K562 (cell line): ENCODE data around the gene SCYL1. TPM values are rescaled to one million over a fixed set of nuclear protein-coding genes. Genes with fewer than 3 reads are reported as not detected.
A peak's percentile ranks its signal among the peaks of the same experiment; 100 is the strongest.

Source experiments
- E2F1 ChIP-seq: sonication (generic); formaldehyde crosslinking; IDR thresholded peaks from 2 replicates; pipeline ENCODE4 v1.8.1; 2023; ENCODE audit warnings: mild to moderate bottlenecking, missing genetic modification reagents, moderate library complexity
- ETS2 ChIP-seq: IDR thresholded peaks from 2 replicates; pipeline ENCODE4 v1.6.1; 2016; ENCODE audit warnings: borderline replicate concordance, missing genetic modification characterization, mild to moderate bottlenecking, moderate library complexity, missing compliant biosample characterization; ENCODE audit not compliant: poor library complexity, severe bottlenecking
- FOXM1 ChIP-seq, 2 experiments: fragments of 450-650 bp in 1 of 2; sonication (generic) in 1 of 2; formaldehyde crosslinking in 1 of 2; IDR thresholded peaks; 2 replicates each; pipeline versions ENCODE4 v1.6.1 to v1.9.0; 2017 to 2022; ENCODE audit warnings: low read depth in 2 of 2, mild to moderate bottlenecking in 2 of 2, missing genetic modification reagents in 1 of 2, moderate library complexity in 1 of 2
- HNRNPK ChIP-seq: fragments of 200-400 bp; formaldehyde crosslinking; IDR thresholded peaks from one replicate; pipeline ENCODE4 v1.6.1; 2018; ENCODE audit warnings: mild to moderate bottlenecking, low read depth, low read length; ENCODE audit not compliant: poor library complexity, severe bottlenecking
- JUNB ChIP-seq: fragments of 450-650 bp; formaldehyde crosslinking; conservative IDR thresholded peaks from 2 replicates; pipeline ENCODE4 v1.4.0; 2020; ENCODE audit warnings: mild to moderate bottlenecking
- KDM4B ChIP-seq, 2 experiments: fragments of 450-650 bp in 1 of 2; sonication (generic) in 1 of 2; IDR thresholded peaks; 2 replicates each; pipeline ENCODE4 v1.6.1; 2016 to 2017; ENCODE audit warnings: borderline replicate concordance in 2 of 2, antibody characterized with exemption in 1 of 2, low read depth in 1 of 2, mild to moderate bottlenecking in 1 of 2
- KDM5B ChIP-seq: fragments of 200-600 bp; sonication (generic); IDR thresholded peaks from 2 replicates; pipeline ENCODE4 v1.6.1; 2012; ENCODE audit warnings: low read depth, mild to moderate bottlenecking, moderate library complexity, low read length, control low read depth, inconsistent platforms; ENCODE audit not compliant: insufficient replicate concordance
- MAZ ChIP-seq, 2 experiments: fragments of 450-650 bp in 1 of 2; sonication (generic) in 1 of 2; formaldehyde crosslinking; IDR thresholded peaks in 1 of 2; conservative IDR thresholded peaks in 1 of 2; 2 replicates each; pipeline versions ENCODE4 v1.4.0 to v1.5.0; 2020; ENCODE audit warnings: mild to moderate bottlenecking in 1 of 2, missing genetic modification reagents in 1 of 2
- POLR2G ChIP-seq: fragments of 200-400 bp; formaldehyde crosslinking; IDR thresholded peaks from 2 replicates; pipeline ENCODE4 v1.6.1; 2017; ENCODE audit warnings: low read depth, mild to moderate bottlenecking, antibody characterized with exemption, low read length, moderate library complexity
- POLR2H ChIP-seq: IDR thresholded peaks from 2 replicates; pipeline ENCODE4 v1.6.1; 2016; ENCODE audit warnings: missing genetic modification characterization, low read depth, mild to moderate bottlenecking, control low read depth, missing compliant biosample characterization, moderate library complexity
- PRMT5 ChIP-seq: sonication (generic); formaldehyde crosslinking; IDR thresholded peaks from 2 replicates; pipeline ENCODE4 v1.5.0; 2020; ENCODE audit warnings: missing genetic modification reagents
- RAD21 ChIP-seq, 2 experiments: fragments of 250-450 bp in 1 of 2; fragments of 450-650 bp in 1 of 2; sonication (Bioruptor Pico) in 1 of 2; formaldehyde crosslinking in 1 of 2; IDR thresholded peaks in 1 of 2; conservative IDR thresholded peaks in 1 of 2; 2 replicates each; pipeline versions ENCODE4 v1.4.0 to v1.8.0; 2020 to 2022; ENCODE audit warnings: mild to moderate bottlenecking in 2 of 2, moderate library complexity in 1 of 2
- RBBP5 ChIP-seq: fragments of 200-600 bp; sonication (generic); IDR thresholded peaks from 2 replicates; pipeline ENCODE4 v1.6.1; 2012; ENCODE audit warnings: borderline replicate concordance, mild to moderate bottlenecking, low read length, control low read depth, inconsistent platforms; ENCODE audit not compliant: insufficient read depth, poor library complexity, severe bottlenecking
- RFX5 ChIP-seq: IDR thresholded peaks from 2 replicates; pipeline ENCODE4 v1.6.1; 2011; ENCODE audit warnings: low read depth, mild to moderate bottlenecking, improper control_type of control experiment, low read length
- SIN3B ChIP-seq: fragments of 450-650 bp; IDR thresholded peaks from 2 replicates; pipeline ENCODE4 v1.6.1; 2017; ENCODE audit warnings: low read depth, mild to moderate bottlenecking, moderate library complexity
- SP1 ChIP-seq: sonication (generic); formaldehyde crosslinking; IDR thresholded peaks from 2 replicates; pipeline ENCODE4 v1.8.1; 2022; ENCODE audit warnings: mild to moderate bottlenecking, missing genetic modification reagents
- TGIF2 ChIP-seq: sonication (generic); formaldehyde crosslinking; IDR thresholded peaks from 2 replicates; pipeline ENCODE4 v1.8.1; 2022; ENCODE audit warnings: mild to moderate bottlenecking, missing genetic modification reagents, moderate library complexity
- ZNF75A ChIP-seq: fragments of 450-650 bp; formaldehyde crosslinking; IDR thresholded peaks from 2 replicates; pipeline ENCODE4 v1.4.0; 2020; ENCODE audit warnings: mild to moderate bottlenecking
- polyA plus RNA-seq, 8 experiments: library from polyadenylated mRNA; depleted of rRNA in 4 of 8; stranded (reverse) in 5 of 8; unstranded in 3 of 8; fragments of >200 nt; fragmentation: Nextera tagmentation in 2 of 8; fragmentation: Illumina TruSeq in 1 of 8; extraction: Ambion mirVana in 2 of 8; extraction: Trizol in 1 of 8; gene quantifications; 2 replicates each; pipeline versions ENCODE4 v1.2.1 to v1.2.3, GENCODE V29; 2011 to 2014; ENCODE audit warnings: inconsistent platforms in 1 of 8, missing spikeins in 1 of 8
- total RNA-seq, 7 experiments: library from RNA; depleted of rRNA in 6 of 7; stranded (reverse); fragments of >200 nt in 6 of 7; fragmentation: Illumina TruSeq in 2 of 7; extraction: Trizol in 2 of 7; gene quantifications; 2 replicates each; pipeline versions ENCODE4 v1.2.1 to v1.2.3, GENCODE V29; 2011 to 2021; ENCODE audit warnings: low replicate concordance in 1 of 7
- TF ChIP-seq, protein P1 (sequence below): fragments of 450-650 bp; IDR thresholded peaks from 2 replicates; pipeline ENCODE4 v1.6.1; 2017; ENCODE audit warnings: antibody characterized with exemption, mild to moderate bottlenecking
- TF ChIP-seq, protein P2 (sequence below): fragments of 250-450 bp; sonication (Bioruptor Pico); IDR thresholded peaks from 2 replicates; pipeline ENCODE4 v1.5.0; 2021

The SCYL1 gene
- total and polyA plus RNA-seq, 9 of the 15 experiments (the other 6 are each of a cell fraction or from before 2014, with no cell fraction given), result 1.9 to 145 (median 57.6) TPM

DNA sequence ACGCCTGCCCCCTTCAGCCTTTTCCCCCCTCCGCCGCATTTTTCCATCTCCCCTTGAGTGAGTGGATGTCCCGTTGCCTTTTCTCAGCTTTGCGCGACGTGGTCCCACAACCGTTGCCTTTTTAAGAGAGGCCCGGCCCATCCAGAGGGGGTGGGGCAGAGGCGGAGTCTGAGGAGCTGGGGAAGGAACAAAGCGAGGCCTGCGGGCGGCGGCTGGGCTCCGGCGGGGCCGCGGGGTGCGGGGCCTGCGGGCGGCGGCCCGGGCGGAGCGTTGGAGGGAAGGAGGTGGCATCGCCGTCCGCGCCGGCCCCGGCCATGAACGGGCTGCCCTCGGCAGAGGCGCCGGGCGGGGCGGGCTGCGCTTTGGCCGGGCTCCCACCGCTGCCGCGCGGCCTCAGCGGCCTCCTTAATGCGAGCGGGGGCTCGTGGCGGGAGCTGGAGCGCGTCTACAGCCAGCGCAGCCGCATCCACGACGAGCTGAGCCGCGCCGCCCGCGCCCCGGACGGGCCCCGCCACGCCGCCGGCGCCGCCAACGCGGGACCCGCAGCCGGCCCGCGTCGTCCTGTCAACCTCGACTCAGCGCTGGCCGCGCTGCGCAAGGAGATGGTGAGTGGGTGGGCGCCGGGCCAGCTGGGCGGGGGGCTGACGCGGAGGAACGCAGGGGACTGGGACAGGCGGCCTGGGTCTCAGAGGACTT, 47.6 kb downstream of the SCYL1 start, which contains the start of gene FAM89B (continued):
- TF ChIP-seq TGIF2 (no peak), RBBP5 (peak; percentile 72), RFX5 (no peak), POLR2H (no peak), SIN3B (peak; percentile 60; the same call in 1 of the 2 replicates), SP1 (CRISPR knock-in tag) (peak; percentile 19; the same call in 1 of the 2 replicates), ETS2 (tag) (no peak), POLR2G (peak; percentile 72), RAD21 (CRISPR knock-in tag; conservative IDR thresholded peaks at IDR 0.05 in 1 of 2, IDR thresholded peaks at IDR 0.05 in 1 of 2) (no peak), HNRNPK (no peak), MAZ (CRISPR knock-in tag; conservative IDR thresholded peaks at IDR 0.05 in 1 of 2, IDR thresholded peaks at IDR 0.05 in 1 of 2) (peak; percentile 54 to 62; a peak in 3 of 4 replicates), JUNB (CRISPR knock-in tag) (no peak), E2F1 (no peak), ZNF75A (CRISPR knock-in tag) (no peak), KDM5B (no peak), FOXM1 (IDR thresholded peaks at IDR 0.05; ENCODE audit: low read depth) (peak; percentile 84), FOXM1 (CRISPR knock-in tag; IDR thresholded peaks at IDR 0.05; ENCODE audit: low read depth) (no peak), KDM4B (IDR thresholded peaks at IDR 0.05; ENCODE audit: borderline replicate concordance in 2 of 2, low read depth in 1 of 2) (no peak), PRMT5 (CRISPR knock-in tag) (no peak)
- TF ChIP-seq, protein P1, sequence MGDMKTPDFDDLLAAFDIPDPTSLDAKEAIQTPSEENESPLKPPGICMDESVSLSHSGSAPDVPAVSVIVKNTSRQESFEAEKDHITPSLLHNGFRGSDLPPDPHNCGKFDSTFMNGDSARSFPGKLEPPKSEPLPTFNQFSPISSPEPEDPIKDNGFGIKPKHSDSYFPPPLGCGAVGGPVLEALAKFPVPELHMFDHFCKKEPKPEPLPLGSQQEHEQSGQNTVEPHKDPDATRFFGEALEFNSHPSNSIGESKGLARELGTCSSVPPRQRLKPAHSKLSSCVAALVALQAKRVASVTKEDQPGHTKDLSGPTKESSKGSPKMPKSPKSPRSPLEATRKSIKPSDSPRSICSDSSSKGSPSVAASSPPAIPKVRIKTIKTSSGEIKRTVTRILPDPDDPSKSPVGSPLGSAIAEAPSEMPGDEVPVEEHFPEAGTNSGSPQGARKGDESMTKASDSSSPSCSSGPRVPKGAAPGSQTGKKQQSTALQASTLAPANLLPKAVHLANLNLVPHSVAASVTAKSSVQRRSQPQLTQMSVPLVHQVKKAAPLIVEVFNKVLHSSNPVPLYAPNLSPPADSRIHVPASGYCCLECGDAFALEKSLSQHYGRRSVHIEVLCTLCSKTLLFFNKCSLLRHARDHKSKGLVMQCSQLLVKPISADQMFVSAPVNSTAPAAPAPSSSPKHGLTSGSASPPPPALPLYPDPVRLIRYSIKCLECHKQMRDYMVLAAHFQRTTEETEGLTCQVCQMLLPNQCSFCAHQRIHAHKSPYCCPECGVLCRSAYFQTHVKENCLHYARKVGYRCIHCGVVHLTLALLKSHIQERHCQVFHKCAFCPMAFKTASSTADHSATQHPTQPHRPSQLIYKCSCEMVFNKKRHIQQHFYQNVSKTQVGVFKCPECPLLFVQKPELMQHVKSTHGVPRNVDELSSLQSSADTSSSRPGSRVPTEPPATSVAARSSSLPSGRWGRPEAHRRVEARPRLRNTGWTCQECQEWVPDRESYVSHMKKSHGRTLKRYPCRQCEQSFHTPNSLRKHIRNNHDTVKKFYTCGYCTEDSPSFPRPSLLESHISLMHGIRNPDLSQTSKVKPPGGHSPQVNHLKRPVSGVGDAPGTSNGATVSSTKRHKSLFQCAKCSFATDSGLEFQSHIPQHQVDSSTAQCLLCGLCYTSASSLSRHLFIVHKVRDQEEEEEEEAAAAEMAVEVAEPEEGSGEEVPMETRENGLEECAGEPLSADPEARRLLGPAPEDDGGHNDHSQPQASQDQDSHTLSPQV, result peak; percentile 23; the same call in 1 of the 2 replicates
- TF ChIP-seq, protein P2, sequence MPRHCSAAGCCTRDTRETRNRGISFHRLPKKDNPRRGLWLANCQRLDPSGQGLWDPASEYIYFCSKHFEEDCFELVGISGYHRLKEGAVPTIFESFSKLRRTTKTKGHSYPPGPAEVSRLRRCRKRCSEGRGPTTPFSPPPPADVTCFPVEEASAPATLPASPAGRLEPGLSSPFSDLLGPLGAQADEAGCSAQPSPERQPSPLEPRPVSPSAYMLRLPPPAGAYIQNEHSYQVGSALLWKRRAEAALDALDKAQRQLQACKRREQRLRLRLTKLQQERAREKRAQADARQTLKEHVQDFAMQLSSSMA, result 0 out of 2 replicates have a peak, but pooled peaks have one; percentile 62
